Upper lobe of left lung (tissue), 4 donors: Measurements from ENCODE around the gene DHX32.

ENCODE experiments used
- CTCF ChIP-seq, 6 experiments: fragments of 450-650 bp in 4 of 6; fragments of 200-600 bp in 2 of 6; sonication (generic) in 2 of 6; IDR thresholded peaks; one replicate each; pipeline ENCODE4 v1.5.1; 2016 to 2019; ENCODE audit warnings: antibody characterized with exemption in 6 of 6
- EP300 ChIP-seq, 4 donors: sonication (generic); formaldehyde crosslinking; IDR thresholded peaks; one replicate each; pipeline ENCODE4 v1.5.1; 2017; ENCODE audit warnings: antibody characterized with exemption in 4 of 4, control low read depth in 2 of 4
- POLR2A ChIP-seq, 4 donors: fragments of 450-650 bp; IDR thresholded peaks; one replicate each; pipeline ENCODE4 v1.5.1; 2016 to 2017; ENCODE audit warnings: antibody characterized with exemption in 4 of 4, mild to moderate bottlenecking in 2 of 4

GRCh38 chr10:125808047-125808446 lies 73.0 kb downstream of the DHX32 start:
- TF ChIP-seq CTCF (IDR thresholded peaks at IDR 0.05) (no peak), EP300 (IDR thresholded peaks at IDR 0.05) (no peak), POLR2A (IDR thresholded peaks at IDR 0.05) (no peak)
